ENCODE results near the gene PPP2R1B.
"Not testable (repeated sequence)": the region's sequence is repeated elsewhere in the genome, so short reads cannot be mapped to it uniquely, and the experiment has no call there.

Gene PPP2R1B

GRCh38 chr11:111782109-111782741, 16.0 kb upstream of the PPP2R1B start:
- DNase-seq = no peak

DNA sequence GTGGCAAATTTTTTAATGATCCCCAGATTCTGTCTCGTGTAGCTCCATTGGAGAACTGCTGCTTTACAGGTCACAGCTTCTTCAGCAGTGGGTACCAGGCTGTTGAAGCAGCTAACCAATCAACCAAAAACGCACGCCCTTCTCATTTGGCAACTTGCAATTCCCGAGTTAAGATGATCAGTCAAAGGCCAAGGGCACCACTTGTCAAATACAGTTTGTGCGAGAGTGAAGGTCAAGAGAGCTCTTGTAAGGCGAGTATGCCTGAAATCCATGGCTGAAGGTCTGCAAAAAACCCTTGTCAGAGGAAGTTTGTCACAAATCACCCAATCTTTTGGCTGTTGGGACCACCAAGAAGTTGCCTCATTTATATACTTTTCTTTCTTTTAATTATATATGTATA, 12.9 kb upstream of the PPP2R1B start:
- DNase-seq = no peak

DNA sequence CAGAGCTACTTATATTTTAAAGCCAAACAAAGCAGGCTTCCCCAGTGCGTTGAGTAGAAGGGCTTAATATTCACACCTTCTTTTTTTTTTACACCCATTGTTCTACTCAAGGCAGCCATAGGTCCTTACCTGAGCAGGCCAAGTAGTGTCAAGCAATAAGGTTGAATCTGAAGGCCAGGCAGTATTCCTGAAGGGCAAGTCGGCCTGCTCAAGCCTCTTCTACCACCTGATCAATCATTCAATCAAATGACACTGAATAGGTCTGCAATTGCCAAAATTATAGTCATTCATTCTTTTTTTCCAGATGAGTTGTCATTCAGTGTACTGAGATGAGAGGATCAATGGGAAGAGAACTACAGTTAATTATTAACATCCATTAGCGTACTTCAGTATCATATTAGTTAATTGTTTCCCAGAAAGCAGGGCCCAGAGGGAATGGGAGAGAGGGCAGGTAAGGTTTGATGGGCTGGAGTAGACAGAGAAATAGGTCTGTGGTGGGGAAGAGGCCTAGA, 11.9 kb upstream of the PPP2R1B start:
- no peak for DNase-seq

DNA sequence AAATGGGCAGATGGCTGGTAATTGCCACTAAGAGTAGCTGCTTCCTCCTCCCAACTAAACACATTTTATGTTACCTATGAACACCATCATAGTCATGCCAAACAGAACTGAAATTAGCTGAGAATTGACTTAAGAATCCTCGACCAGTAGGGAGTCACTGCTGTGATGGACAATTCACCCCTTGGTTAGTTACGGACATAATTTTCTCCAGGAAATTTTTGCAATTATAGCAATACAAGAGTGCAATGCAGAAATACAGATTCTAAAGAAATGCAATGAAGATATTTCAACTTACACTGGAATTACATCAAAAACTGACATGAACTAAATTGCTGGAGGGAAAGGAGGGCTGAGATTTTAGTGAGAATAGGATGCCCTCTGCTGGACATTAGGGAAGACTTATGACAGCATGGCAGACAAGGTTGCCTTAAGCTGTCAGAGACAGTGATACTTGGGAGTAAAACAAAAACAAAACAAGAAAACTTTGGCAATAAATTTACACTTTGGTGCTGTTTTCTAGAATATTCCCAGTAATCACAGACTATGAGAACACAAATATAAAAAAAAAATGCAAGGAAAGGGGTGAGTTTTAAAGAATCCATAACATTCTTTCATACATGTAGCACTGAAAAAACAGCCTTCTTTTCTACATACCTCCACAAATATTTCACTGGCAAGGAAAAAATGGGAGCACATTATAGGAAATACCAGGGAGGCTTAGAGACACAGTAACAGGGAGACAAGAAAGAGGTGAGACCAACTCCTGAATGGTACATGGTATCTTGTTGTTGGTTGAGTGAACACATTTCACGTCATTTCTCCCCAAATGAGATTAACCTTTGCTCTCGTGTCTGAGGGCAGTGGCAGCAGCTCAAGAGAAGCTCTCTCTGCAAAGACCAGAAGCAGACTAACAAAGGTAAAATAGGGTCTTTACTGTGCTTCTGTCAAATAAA, 11.2 kb upstream of the PPP2R1B start:
- peak; percentile 30 for DNase-seq

DNA sequence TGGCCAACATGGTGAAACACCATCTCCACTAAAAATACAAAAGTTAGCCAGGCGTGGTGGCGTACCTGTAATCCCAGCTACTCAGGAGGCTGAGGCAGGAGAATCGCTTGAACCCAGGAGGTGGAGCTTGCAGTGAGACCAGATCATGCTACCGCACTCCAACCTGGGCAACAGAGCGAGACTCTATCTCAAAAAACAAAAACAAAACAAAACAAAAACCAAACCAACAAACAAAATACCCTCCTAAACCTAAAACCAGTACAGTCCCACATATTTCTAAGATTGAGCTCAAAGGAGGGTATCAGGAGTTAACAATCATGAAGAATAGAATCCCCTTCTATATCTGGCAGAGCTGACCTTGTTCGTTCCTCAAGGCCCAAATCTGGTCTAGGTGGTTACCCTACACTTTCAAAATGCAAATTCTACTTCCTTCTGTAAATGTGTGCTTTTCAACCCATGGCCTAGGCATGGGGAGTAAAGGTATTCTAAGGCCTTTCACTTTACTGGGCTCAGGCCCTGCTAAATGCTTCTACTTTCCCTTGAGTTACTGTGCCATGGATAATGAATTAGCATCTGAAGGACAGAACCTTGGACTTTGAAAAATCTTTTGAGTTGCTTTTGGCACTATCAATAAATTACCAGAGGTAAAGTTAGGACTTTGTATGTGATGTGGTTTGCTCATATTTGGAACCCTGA, 10.4 kb upstream of the PPP2R1B start:
- DNase-seq = no peak

DNA sequence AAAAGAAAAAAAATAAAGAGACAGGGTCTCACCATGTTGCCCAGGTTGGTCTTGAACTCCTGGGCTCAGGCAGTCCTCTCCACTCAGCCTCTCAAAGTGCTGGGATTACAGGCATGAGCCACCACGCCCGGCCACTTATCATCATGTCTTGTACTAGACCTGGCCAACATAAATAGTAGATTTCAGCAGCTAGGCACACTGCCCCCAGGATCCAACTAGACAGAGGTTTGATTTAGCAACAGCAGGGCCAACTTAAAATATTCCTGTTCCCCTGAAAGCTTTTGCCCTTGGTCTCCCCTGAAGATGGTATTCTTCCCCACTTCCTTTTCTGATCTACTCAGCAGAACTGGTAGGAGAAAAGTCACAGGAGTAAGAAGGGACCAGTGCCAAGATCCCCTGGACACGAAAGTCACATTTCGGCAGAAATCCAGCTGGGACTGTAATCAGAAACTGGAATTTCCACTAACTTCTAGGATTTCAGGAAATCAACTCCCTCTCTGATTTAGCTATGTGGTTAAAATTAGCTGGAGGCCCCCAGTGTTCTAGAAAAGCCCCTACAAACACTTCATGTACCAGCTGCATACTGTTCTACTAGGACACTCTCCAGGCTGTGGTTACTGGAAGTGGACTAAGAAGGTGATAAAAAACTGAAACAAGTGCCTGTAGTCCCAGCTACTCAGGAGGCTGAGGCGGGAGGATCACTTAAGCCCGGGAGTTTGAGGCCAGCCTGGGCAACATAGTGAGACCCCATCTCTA, 8.9 kb upstream of the PPP2R1B start:
- no peak for DNase-seq

DNA sequence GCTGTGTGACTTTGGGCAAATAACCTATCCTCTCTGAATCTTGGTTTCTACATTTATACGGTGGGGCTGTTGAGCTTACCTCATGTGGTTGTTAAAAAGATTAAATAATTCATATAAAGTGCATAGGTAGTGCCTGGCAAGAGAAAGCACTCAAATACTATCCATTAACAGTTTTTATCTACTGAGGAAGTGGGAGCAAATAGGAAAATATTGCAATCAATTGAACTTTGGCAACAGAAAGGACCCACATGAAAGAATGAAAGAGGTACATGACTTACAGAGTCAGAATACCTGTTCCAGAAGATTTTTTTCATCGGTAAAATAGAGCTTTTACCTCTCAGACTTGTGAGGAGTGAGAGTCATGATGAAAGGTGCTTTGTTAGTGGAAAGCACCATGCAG, 6.3 kb upstream of the PPP2R1B start:
- DNase-seq = no peak

DNA sequence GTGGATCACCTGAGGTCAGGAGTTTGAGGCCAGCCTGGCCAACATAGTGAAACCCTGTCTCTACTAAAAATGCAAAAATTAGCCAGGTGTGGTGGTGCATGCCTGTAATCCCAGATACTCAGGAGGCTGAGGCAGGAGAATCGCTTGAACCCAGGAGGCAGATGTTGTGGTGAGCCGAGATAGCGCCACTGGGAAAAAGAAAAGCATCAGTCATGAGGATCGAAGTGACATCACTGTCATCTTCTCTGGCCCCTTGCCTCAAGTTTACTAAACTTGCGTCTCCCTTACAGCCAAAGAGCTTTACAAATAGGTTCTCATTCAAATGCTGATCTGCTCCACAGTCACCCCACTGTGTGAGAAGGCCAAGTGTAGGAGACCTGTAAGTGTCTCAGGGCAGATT, 5.0 kb upstream of the PPP2R1B start:
- not testable (repeated sequence) for DNase-seq

- DNase-seq = no peak
Observed at GRCh38 chr11:111770581-111771134, 4.5 kb upstream of the PPP2R1B start.

DNA sequence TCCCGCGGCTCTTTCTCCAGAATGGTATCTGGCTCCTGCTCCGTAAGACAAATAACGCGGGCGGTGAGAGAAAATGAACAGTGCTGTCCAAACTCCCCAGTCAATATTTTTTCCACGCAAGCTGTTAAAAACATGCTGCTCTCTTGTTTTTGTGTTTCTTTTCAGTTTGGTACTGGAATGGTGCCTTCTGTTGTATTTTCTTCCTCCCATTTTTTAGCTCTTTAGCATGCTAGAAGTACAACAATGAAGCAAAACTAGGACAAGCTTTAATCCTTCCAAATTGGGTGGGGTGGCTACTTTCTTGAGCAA, 599 bp upstream of the PPP2R1B start:
- no peak for DNase-seq

- DNase-seq = peak; percentile 53
Observed at GRCh38 chr11:111765320-111765983, 737 bp downstream of the PPP2R1B start.

DNA sequence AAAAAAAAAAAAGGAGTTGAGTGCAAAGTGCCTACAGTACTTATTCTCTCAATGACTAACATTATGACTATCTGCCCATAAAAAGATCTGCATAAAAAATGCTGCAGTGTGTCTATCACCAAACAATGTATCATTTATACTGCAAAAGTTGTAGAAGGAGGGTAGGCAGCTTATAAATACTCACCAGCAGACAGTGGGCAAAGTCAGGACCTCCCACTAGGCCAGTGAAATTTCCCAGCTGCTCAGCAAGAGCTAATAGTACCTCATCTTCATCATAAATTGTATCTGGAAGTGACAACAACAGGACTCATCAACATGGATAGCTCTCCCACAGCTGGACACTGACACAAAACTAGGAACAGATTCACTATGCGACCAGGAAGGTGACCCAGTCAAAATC, 1.6 kb downstream of the PPP2R1B start:
- no peak for DNase-seq

- no peak for DNase-seq
Observed at GRCh38 chr11:111762981-111763643, 3.1 kb downstream of the PPP2R1B start.

GRCh38 chr11:111762526-111762925, 3.7 kb downstream of the PPP2R1B start:
- DNase-seq = no peak

- no peak for DNase-seq
Observed at GRCh38 chr11:111761036-111761435, 5.2 kb downstream of the PPP2R1B start.

DNA sequence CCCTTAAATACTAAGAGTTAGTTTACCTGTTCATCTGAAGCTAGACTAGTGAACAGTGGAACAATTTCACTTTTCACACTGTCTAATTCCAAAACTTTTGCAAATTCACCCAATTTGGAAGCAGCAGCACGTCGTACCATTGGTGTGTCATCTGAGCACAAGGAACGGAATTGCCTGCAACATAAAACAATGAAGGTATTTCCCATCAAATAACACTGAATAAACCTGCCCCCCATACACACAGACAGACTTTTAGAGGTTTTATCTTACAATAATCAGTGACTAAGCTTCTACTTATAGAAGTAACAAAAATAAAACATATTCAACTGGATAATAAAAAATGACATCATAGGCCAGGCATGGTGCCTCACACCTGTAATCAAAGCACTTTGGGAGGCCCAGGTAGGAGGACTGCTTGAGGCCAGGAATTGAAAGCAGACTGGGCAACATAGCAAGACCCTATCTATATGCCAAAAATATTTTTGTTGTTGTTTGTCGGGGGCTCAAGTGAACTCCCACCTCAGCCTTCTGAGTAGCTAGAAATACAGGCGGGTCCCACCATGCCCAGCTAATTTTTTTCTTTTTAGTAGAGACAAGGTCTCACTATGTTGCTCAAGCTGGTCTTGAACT, 6.3 kb downstream of the PPP2R1B start:
- DNase-seq = no peak

DNA sequence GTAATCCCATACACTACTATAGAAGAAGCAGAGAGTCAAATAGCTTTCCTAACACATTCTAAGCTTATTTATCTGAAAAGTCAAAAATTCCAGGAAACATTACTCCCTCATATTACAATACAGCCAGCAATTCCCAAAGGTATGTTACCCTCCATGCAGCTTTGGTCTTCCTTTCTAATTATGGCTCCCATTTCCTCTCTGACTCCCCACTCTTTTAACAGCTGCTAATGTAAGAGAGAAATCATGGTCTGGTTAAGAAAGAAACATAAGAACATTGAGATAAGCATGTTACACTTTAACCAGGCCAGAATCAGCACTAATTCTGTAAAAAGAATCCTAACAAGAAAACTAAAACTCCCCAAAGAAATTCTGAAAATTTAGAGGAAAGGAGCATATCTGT, 6.8 kb downstream of the PPP2R1B start:
- no peak for DNase-seq

GRCh38 chr11:111756097-111756496, 10.1 kb downstream of the PPP2R1B start:
- DNase-seq = no peak

- DNase-seq = no peak
Observed at GRCh38 chr11:111749646-111750045, 16.5 kb downstream of the PPP2R1B start.

GRCh38 chr11:111748035-111748804, 18.0 kb downstream of the PPP2R1B start:
- DNase-seq = no peak
